H9 (cell line): ENCODE data around the gene STX17. TPM values are rescaled to one million over a fixed set of nuclear protein-coding genes. Genes with fewer than 3 reads are reported as not detected.

ENCODE experiments used
- DNase-seq: peaks from one replicate; pipeline ENCODE4 v3.0.0-alpha.2; 2017
- H2AFZ ChIP-seq: one replicate; pipeline ENCODE4 v1.6.1; 2013; ENCODE audit warnings: mild to moderate bottlenecking, low read length, control low read depth, moderate library complexity
- H2AK5ac ChIP-seq: 2 replicates; pipeline ENCODE4 v1.6.1; 2013; ENCODE audit warnings: low read length, control low read depth, mixed read lengths; ENCODE audit not compliant: insufficient read length
- H2BK120ac ChIP-seq: one replicate; pipeline ENCODE4 v1.6.1; 2013; ENCODE audit warnings: low read depth, mild to moderate bottlenecking, low read length, control low read depth, inconsistent platforms; ENCODE audit not compliant: poor library complexity, severe bottlenecking
- H2BK12ac ChIP-seq: 2 replicates; pipeline ENCODE4 v1.6.1; 2013; ENCODE audit warnings: low read length, control low read depth, mixed read lengths, low read depth; ENCODE audit not compliant: insufficient read length
- H2BK15ac ChIP-seq: 2 replicates; pipeline ENCODE4 v1.6.1; 2013; ENCODE audit warnings: low read depth, low read length, control low read depth
- H2BK20ac ChIP-seq: one replicate; pipeline ENCODE4 v1.6.1; 2013; ENCODE audit warnings: low read depth, mild to moderate bottlenecking, low read length, control low read depth, inconsistent platforms; ENCODE audit not compliant: poor library complexity, severe bottlenecking
- H2BK5ac ChIP-seq: 2 replicates; pipeline ENCODE4 v1.6.1; 2013; ENCODE audit warnings: low read length, control low read depth, mixed read lengths; ENCODE audit not compliant: insufficient read length
- H3K14ac ChIP-seq: 2 replicates; pipeline ENCODE4 v1.6.1; 2013; ENCODE audit warnings: low read length, control low read depth; ENCODE audit not compliant: insufficient read depth
- H3K18ac ChIP-seq: 2 replicates; pipeline ENCODE4 v1.6.1; 2013; ENCODE audit warnings: low read depth, mild to moderate bottlenecking, mixed read lengths, low read length, control low read depth; ENCODE audit not compliant: insufficient read length
- H3K23ac ChIP-seq: 2 replicates; pipeline ENCODE4 v1.6.1; 2013; ENCODE audit warnings: low read length, control low read depth, mixed read lengths, low read depth; ENCODE audit not compliant: insufficient read length
- H3K23me2 ChIP-seq: 2 replicates; pipeline ENCODE4 v1.6.1; 2013; ENCODE audit warnings: low read depth, mild to moderate bottlenecking, mixed read lengths, low read length, control low read depth; ENCODE audit not compliant: insufficient read length, poor library complexity, severe bottlenecking
- H3K27ac ChIP-seq: 2 replicates; pipeline ENCODE4 v1.5.1; 2013; ENCODE audit warnings: low read length, control low read depth, mixed read lengths, low read depth; ENCODE audit not compliant: insufficient read length
- H3K27me3 ChIP-seq: 2 replicates; pipeline ENCODE4 v1.6.1; 2013; ENCODE audit warnings: low read length, control low read depth, inconsistent platforms; ENCODE audit not compliant: insufficient read depth
- H3K4ac ChIP-seq: 2 replicates; pipeline ENCODE4 v1.6.1; 2013; ENCODE audit warnings: low read depth, mild to moderate bottlenecking, control low read depth, inconsistent platforms, low read length, moderate library complexity
- H3K4me1 ChIP-seq: 2 replicates; pipeline ENCODE4 v1.6.1; 2013; ENCODE audit warnings: low read length, control low read depth, inconsistent platforms; ENCODE audit not compliant: insufficient read depth
- H3K4me2 ChIP-seq: 2 replicates; pipeline ENCODE4 v1.6.1; 2013; ENCODE audit warnings: low read length, control low read depth, mixed read lengths; ENCODE audit not compliant: insufficient read length, insufficient read depth
- H3K56ac ChIP-seq: 2 replicates; pipeline ENCODE4 v1.6.1; 2013; ENCODE audit warnings: low read depth, mild to moderate bottlenecking, mixed read lengths, low read length, control low read depth; ENCODE audit not compliant: insufficient read length
- H3K79me1 ChIP-seq: 2 replicates; pipeline ENCODE4 v1.6.1; 2013; ENCODE audit warnings: low read depth, mild to moderate bottlenecking, moderate library complexity, low read length, control low read depth, inconsistent platforms; ENCODE audit not compliant: insufficient read depth, poor library complexity, severe bottlenecking
- H3K79me2 ChIP-seq: 2 replicates; pipeline ENCODE4 v1.6.1; 2013; ENCODE audit warnings: low read length, control low read depth, inconsistent platforms; ENCODE audit not compliant: insufficient read depth
- H3K9ac ChIP-seq: 2 replicates; pipeline ENCODE4 v1.6.1; 2013; ENCODE audit warnings: low read length, control low read depth, mixed read lengths; ENCODE audit not compliant: insufficient read length; ENCODE audit errors: extremely low read depth
- H3K9me3 ChIP-seq: one replicate; pipeline ENCODE4 v1.6.1; 2013; ENCODE audit warnings: low read depth, low read length, inconsistent platforms; ENCODE audit not compliant: control insufficient read depth
- H3T11ph ChIP-seq: one replicate; pipeline ENCODE4 v1.6.1; 2013; ENCODE audit warnings: mild to moderate bottlenecking, low read length, control low read depth, inconsistent platforms
- H4K20me1 ChIP-seq: one replicate; pipeline ENCODE4 v1.6.1; 2013; ENCODE audit not compliant: control insufficient read depth, insufficient read length, insufficient read depth
- H4K5ac ChIP-seq: 2 replicates; pipeline ENCODE4 v1.6.1; 2013; ENCODE audit warnings: low read depth, mild to moderate bottlenecking, mixed read lengths, low read length, control low read depth; ENCODE audit not compliant: insufficient read length
- H4K8ac ChIP-seq: replicated peaks from 2 replicates; pipeline ENCODE4 v1.6.1; 2013; ENCODE audit warnings: low read length, control low read depth, mixed read lengths, low read depth; ENCODE audit not compliant: insufficient read length
- H4K91ac ChIP-seq: 2 replicates; pipeline ENCODE4 v1.6.1; 2013; ENCODE audit warnings: low read depth, mild to moderate bottlenecking, moderate library complexity, mixed read lengths, low read length, control low read depth; ENCODE audit not compliant: insufficient read length
- H3K27ac Mint-ChIP-seq, 3 experiments: 2 replicates in 2 of 3; 3 replicates in 1 of 3; pipeline ENCODE4 v1.8.0; 2020 to 2021; ENCODE audit warnings: mixed read lengths in 3 of 3, mild to moderate bottlenecking in 1 of 3, moderate library complexity in 1 of 3
- H3K27me3 Mint-ChIP-seq: 2 replicates; pipeline ENCODE4 v1.8.0; 2021; ENCODE audit warnings: low read depth, mild to moderate bottlenecking, moderate library complexity, mixed read lengths
- H3K36me3 Mint-ChIP-seq, 3 experiments: 2 replicates in 2 of 3; 3 replicates in 1 of 3; pipeline ENCODE4 v1.8.0; 2020 to 2021; ENCODE audit warnings: low read depth in 3 of 3, mixed read lengths in 3 of 3; ENCODE audit not compliant: insufficient read depth in 1 of 3
- H3K4me1 Mint-ChIP-seq, 2 experiments: 2 replicates each; pipeline ENCODE4 v1.8.0; 2020; ENCODE audit warnings: mixed read lengths in 2 of 2
- H3K4me3 Mint-ChIP-seq, 2 experiments: 2 replicates in 1 of 2; 3 replicates in 1 of 2; pipeline ENCODE4 v1.8.0; 2020 to 2021; ENCODE audit warnings: mild to moderate bottlenecking in 2 of 2, mixed read lengths in 2 of 2, moderate library complexity in 1 of 2
- H3K9me3 Mint-ChIP-seq, 2 experiments: 2 replicates in 1 of 2; 3 replicates in 1 of 2; pipeline ENCODE4 v1.8.0; 2020; ENCODE audit warnings: mild to moderate bottlenecking in 2 of 2, mixed read lengths in 2 of 2, moderate library complexity in 1 of 2
- CTCF ChIP-seq: fragments of 200-600 bp; sonication (generic); conservative IDR thresholded peaks from 3 replicates; pipeline ENCODE4 v1.8.0; 2021; ENCODE audit warnings: antibody characterized with exemption, mild to moderate bottlenecking
- WGBS: extraction: QIAGEN DNeasy Blood & Tissue Kit; methylation state at CpG from one replicate; pipeline ENCODE4 v1.1.7; 2013; ENCODE audit warnings: missing lambda C conversion rate, low lambda C conversion rate, mixed read lengths; ENCODE audit not compliant: insufficient read length; ENCODE audit errors: extremely low coverage; 5-methylcytosine and 5-hydroxymethylcytosine counted together
- total RNA-seq: library from RNA; stranded (reverse); gene quantifications from 2 replicates; pipeline ENCODE4 v1.2.1, GENCODE V29; 2021

Gene STX17
- total RNA-seq, 1 experiment from 2014 or later, result 21.2 TPM

DNA sequence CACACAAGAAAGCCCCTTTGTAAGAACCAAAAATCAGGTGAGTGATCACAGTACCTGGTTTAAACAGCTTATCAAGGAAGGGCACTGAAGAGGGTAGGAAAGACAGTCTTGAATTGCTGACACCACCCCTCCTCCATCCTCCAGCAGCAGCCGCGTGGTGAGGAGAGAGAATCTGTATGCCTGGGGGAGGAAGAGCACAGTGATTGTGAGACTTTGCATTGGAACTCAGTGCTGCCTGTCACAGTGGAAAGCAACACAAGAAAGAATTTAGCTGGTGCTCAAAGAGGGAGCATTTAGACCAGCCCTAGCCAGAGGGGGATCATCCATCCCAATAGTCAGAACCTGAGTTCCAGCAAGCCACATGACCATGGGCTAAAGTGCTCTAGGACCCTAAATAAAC lies 11.6 kb upstream of the STX17 start:
- H3K4me1 ChIP-seq, result peaks cover 5% of the 10 kb centered on the region; the same call in 1 of the 2 replicates
- H3K56ac ChIP-seq, result no peak overlapping the region

More for the DNA sequence above, 11.6 kb upstream of the STX17 start:
- Histone ChIP-seq H3T11ph (no peak overlapping the region), H2BK12ac (no peak overlapping the region), H4K20me1 (no peaks in the 10 kb centered on the region), H3K23me2 (no peaks in the 10 kb centered on the region), H2BK20ac (no peak overlapping the region), H4K91ac (no peak overlapping the region), H2BK5ac (no peak overlapping the region), H3K9me3 (no peaks in the 10 kb centered on the region), H3K4ac (no peak overlapping the region), H2AFZ (no peak overlapping the region), H3K4me2 (no peak overlapping the region), H3K79me2 (no peaks in the 10 kb centered on the region), H3K79me1 (no peaks in the 10 kb centered on the region), H3K23ac (no peak overlapping the region), H3K9ac (no peak overlapping the region), H3K18ac (no peak overlapping the region), H3K27ac (no peak overlapping the region), H2BK120ac (no peak overlapping the region), H2AK5ac (no peak overlapping the region), H3K14ac (no peak overlapping the region), H4K5ac (no peak overlapping the region), H3K27me3 (no peaks in the 10 kb centered on the region), H2BK15ac (no peak overlapping the region), H4K8ac (no peak overlapping the region)
- no peak for DNase-seq
- Mint-ChIP-seq H3K27me3 (no peaks in the 10 kb centered on the region; the same call in 1 of the 2 replicates), H3K27ac (no peak overlapping the region; a peak in 1 of 7 replicates), H3K4me1 (peaks cover 6 to 13% of the 10 kb centered on the region in 2 experiments), H3K36me3 (no peaks in the 10 kb centered on the region), H3K4me3 (no peak overlapping the region), H3K9me3 (no peaks in the 10 kb centered on the region)
- no peak for TF ChIP-seq CTCF
- WGBS, result no CpG with 5 or more reads among the region's 2 CpGs
